Left forelimb (tissue), 1 donor: ENCODE data around the gene MC1R.
"Not testable (repeated sequence)": the region's sequence is repeated elsewhere in the genome, so short reads cannot be mapped to it uniquely, and the experiment has no call there.

ENCODE experiments used
- DNase-seq: peaks from one replicate; pipeline ENCODE4 v3.0.0-alpha.2; 2018; ENCODE audit warnings: low spot score

MC1R gene

DNA sequence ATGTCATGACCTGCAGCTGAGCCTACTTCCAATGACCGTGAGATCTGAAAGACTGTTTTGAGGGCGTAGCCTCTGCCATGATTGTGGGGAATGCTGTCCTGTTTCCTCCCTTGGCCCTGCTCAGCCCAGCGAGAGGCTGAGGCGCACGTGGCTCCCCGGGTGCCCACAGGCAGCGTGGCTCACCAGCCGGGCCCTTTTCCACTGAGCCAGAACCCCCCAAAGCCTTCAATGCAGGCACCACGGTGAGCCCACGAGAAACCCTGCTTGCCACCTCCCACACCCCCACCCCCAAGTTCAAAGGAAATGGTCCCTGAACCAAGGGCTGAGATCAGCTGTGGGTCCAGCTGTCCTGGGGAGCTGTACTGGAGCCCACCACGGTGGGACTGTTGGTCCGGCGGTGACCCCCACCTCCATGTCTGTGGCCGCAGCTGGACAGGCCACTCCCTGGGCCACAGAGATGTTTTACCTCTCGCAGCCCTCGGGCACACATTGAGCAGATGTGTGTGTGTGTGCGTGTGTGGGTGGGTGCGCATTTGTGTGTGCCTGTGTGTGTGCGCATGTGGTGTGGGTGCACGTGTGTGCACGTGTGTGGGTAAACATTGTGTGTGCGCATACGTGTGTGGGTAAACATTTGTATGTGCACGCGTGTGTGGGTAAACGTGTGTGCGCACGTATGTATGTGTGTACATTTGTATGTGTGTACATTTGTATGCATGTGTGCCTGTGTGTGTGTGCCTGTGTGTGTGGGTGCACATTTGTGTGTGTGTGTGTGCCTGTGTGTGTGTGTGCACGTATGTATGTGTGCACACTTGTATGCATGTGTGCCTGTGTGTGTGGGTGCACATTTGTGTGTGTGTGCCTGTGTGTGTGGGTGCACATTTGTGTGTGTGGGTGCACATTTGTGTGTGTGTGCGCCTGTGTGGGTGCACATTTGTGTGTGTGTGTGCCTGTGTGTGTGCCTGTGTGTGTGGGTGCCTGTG is 5.0 kb upstream of the MC1R start:
- no peak for DNase-seq

DNA sequence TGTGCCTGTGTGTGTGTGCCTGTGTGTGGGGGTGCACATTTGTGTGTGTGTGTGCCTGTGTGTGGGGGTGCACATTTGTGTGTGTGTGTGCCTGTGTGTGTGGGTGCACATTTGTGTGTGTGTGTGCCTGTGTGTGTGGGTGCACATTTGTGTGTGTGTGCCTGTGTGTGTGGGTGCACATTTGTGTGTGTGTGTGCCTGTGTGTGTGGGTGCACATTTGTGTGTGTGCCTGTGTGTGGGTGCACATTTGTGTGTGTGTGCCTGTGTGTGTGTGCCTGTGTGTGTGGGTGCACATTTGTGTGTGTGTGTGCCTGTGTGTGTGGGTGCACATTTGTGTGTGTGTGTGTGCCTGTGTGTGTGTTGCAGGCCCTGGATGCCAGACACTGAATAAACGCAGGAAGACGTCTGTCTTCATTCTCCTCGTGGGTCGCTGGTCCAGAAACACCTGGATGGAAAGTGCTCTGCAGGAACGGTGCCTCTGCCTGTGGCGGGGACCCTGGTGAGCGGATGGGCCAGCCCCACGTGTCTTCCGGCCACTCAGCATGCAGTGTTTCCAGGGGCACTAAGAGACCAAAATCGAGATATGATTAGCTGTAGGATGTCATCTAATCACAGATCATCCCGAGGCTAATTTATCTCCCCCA is 3.9 kb upstream of the MC1R start:
- DNase-seq: not testable (repeated sequence)

DNA sequence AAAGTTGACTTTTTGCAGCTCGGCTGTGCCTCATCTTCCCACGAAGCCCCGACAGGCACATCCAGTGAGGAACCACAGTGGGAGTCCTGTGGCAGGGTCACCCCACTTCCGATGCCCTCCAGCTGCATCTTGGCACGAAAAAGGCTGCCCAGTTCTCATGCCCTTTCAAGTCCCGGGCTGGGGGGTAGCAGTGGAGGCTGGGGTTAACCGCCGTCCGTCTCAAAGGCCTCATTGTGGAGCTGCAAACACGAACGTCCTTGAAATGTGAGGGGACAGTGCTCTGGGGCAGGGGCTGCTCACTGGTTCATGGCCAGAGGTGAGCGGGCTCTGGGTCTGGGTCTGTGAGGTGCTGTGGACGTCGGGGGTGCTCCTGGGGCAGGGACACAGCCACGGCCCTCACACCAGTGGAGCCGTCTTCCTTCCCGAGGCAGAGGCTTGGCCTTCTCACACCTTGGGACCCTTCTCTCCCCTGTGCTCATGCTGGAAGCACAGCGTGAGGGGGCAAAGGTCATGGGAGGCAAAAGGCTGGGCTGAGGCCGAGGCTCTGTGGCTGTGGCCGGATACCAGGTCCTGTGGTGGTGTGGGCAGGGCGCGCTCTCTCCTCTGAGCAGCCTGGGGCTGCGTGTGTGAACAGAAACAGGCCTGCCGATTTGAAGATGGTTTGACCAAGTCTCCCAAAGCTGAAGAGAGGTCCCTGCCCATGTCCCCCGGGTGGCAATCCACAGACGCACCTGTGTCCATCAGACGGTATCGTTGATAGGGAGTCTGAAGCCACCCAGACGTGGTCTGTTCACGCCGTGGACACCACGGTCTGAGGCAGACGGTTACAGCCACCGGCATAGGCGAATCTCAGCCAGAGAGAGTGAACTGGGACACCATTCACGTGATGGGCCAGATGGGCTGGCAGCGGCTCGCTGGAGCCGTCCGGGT is 3.1 kb upstream of the MC1R start:
- no peak for DNase-seq

DNA sequence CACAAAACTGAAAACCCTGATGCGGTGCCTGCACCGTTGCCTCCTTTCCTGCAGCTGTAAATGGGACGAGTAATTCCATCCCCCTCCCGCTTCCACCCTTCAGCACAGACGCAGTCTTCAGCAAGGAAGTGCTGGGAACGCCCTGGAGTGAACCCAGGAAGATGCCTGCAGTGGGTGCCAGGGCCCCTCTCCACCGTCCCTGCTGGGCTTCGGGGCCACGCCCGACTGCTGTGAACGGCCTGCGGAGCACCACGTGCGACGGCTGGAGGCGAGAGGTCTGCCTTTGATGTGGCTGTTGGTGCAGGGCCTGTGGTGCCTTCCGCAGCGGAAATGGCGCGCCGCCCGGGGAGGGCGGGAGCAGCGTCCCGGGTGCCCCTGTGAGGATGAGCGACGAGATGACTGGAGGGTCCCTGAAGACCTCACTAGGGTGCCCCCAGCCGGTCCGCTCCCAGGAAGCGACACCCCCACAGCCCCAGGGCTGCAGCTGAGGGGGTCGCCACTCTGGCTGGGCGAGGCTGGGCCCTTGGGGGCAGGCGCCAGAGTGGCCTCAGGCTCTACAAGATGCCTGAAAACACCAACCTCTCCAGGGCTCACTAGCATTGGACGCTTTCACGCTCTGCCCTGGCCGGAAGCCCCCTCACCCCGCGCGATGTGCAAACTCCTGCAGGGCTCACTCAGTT is 749 bp upstream of the MC1R start:
- no peak for DNase-seq

DNA sequence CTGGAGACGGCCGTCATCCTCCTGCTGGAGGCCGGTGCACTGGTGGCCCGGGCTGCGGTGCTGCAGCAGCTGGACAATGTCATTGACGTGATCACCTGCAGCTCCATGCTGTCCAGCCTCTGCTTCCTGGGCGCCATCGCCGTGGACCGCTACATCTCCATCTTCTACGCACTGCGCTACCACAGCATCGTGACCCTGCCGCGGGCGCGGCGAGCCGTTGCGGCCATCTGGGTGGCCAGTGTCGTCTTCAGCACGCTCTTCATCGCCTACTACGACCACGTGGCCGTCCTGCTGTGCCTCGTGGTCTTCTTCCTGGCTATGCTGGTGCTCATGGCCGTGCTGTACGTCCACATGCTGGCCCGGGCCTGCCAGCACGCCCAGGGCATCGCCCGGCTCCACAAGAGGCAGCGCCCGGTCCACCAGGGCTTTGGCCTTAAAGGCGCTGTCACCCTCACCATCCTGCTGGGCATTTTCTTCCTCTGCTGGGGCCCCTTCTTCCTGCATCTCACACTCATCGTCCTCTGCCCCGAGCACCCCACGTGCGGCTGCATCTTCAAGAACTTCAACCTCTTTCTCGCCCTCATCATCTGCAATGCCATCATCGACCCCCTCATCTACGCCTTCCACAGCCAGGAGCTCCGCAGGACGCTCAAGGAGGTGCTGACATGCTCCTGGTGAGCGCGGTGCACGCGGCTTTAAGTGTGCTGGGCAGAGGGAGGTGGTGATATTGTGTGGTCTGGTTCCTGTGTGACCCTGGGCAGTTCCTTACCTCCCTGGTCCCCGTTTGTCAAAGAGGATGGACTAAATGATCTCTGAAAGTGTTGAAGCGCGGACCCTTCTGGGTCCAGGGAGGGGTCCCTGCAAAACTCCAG is 1.1 kb downstream of the MC1R start:
- no peak for DNase-seq

DNA sequence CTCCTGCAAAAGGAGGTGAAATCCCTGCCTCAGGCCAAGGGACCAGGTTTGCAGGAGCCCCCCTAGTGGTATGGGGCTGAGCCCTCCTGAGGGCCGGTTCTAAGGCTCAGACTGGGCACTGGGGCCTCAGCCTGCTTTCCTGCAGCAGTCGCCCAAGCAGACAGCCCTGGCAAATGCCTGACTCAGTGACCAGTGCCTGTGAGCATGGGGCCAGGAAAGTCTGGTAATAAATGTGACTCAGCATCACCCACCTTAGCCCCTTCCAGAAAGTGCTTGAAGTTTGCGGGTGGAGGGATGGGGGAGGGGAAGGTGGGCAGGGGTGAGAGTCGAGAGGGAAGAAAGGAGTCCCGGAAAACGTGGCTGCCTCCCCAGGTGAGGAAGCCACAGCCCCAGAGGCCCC is 2.1 kb downstream of the MC1R start:
- DNase-seq: no peak

DNA sequence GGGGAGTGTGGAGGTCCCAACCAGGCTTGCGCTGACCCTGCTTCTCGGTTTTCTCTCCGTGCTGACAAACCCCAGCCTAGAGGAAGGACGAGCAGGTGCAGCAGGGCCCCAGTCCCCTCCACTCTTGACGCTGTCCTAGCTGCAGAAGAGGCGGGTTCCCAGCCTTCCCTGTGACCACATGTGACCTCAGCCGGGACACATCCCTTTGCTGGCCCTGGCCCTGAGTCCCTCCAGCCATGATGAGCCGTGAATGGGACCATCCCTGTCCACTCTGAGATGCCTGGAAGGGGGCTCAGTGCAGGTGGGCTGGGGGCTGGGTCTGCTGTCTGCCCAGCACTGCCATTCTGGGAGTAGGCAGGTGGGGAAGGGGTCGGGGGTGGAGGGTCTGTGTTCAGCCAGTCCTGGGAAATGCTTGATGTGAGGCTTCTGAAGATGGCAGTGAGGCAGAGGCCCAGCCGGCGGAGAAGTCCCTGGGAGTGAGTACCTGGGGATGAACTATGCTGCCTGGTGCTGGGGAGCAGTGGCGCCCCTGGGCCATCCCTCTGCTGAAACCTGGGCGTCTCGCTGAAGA is 2.6 kb downstream of the MC1R start:
- DNase-seq: no peak

DNA sequence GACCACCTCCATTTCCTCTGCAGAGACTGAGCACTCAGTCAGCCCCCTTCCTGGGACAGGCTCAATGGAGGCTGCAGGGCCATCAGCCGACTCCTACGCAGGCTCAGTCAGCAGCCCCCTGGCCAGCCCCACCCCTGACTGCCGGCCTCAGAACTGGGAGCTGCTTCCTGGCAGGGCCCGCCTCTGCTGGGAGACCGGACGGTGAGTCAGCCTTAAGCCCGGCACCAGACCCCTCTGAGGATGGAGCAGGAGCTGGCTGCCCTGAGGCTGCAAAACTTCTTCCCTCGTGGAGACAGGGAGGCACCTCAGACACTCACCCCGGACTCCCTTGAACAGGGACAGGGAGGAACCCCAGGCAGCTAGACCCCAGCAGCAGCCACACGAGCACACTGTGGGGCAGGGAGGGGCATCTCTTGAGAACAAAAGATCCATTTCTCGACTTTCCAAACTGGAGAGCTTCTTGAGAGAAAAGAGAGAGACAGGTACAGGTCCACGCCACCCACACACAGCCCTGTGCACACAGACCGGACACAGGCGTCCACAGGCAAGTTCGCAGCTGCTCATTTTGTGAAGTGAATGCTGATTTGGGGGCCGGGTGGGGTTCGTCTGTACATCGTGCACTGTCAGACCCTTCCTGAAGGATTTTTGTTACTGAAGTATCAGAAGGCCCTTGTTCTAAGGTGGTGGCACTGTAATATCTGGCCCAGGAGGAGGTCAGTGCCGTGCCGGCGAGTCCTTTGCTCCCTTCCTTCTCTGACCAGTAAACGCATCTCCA is 3.2 kb downstream of the MC1R start:
- DNase-seq: peak; percentile 84

DNA sequence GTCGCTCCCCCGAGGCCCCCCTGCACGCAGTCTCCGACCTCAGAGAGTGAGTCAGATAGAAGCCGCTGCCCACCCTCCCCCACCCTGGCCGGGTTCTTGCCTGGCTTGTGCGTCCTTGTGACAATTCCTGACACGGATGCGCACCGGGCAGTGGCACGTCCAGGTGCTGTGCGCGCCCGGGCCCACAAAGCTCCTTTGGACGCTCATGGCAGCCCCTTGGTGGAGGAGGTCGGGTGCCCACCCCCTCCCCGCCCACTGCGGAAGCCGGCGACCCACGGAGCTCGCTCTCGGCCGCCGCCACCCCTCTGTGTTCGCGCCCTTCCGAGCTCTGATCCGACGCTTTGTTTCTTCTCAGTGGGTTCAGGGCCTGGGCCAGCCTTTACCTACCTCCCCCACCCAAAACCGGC is 3.8 kb downstream of the MC1R start:
- no peak for DNase-seq

DNA sequence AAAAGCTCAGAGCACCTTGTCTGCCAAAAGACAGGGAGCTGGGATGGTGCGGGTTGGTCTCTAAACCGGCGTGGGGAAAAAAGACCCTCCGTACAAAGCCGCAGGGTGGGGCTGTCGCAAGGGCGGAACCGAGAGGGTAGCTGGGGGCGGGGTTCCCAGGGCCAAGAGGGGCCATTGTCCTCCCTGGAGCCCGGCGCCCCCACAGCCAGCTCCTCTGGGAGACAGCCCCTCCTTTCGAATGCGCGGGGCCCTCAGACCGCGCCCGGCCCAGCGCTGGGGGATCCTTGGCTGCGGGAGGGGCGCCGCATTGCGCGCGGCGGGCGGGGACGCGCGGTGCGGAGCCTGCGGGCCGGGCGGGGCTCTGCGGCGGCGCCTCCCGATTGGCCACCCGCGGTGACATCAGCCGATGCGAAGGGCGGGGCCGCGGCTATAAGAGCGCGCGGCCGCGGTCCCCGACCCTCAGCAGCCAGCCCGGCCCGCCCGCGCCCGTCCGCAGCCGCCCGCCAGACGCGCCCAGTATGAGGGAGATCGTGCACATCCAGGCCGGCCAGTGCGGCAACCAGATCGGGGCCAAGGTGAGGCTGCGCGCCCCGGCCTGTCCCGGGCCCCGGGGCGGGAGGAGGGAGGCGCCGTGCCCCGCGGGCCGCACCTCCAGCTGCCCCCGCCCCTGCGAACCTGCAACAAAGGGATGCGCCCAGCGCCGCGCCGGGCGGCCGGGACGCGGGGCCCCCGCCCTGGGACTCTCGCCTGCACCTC is 4.4 kb downstream of the MC1R start, which contains the start of gene TUBB3:
TSS of gene TUBB3 (plus strand) at position 459 of the 756 bp plus-strand sequence. CDS start at position 519, 60 bp downstream.
- peak; percentile 81 for DNase-seq

DNA sequence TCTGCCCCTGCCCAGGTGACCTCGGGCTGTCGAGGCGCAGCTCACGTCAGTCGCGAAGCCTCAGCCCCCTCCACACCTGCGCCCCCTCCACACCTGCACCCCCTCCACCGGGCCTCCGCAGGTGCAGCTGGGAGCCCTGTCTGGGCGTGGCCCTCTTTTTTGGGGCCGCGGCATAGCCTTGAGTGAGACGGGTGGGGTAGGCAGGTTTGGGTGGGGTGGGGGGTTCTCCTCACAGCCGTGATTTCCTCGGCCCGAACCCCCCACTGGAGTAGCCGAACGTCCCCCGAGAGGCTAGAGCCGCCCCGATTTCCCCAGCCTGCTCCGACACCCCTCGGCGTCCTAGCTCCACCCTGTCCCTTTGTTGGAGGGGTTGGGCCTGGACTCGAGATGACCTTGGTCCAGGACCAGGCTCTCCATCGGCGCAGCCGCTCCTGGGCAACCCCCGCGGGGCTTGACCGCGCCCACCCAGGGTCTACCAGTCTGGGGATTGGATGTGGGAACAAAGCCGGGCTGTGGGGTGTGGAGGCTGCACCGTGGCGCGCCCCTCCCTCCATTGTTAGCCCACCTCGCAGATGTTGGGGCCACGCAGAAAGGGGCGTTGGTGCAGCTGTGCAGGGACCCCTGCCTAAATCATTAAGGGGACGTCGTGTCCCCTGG is 5.1 kb downstream of the MC1R start:
- DNase-seq: no peak

DNA sequence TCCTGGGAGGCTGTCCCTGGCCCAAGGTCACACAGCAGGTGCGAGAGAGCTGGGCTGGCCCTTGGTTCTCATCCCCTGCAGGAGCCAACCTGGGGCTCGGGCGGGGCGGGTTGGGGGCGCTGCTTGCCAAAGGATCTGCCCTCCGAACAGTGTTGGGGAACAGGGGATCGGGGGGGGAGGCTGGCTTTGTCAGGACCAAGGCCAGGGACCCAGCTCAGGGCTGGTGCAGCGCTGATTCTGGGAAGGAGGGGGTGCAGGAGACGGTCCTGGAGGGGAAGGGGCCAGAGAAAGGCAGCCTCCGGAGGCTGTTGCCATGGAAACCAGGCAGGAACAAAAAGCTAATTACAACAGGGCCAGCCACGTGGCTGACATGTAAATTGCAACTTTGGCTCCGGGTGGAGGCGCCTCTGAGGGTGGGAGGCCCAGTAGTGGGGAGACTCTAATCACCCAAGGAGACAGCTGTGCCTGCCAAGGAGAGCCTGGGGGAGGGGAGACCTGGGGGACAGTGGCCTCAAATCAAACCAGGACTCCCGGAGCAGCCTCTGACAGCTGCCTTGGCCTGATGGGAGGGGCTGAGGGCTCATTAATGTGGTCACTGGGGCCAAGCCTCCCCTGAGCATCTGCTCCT is 5.7 kb downstream of the MC1R start:
- DNase-seq: no peak

DNA sequence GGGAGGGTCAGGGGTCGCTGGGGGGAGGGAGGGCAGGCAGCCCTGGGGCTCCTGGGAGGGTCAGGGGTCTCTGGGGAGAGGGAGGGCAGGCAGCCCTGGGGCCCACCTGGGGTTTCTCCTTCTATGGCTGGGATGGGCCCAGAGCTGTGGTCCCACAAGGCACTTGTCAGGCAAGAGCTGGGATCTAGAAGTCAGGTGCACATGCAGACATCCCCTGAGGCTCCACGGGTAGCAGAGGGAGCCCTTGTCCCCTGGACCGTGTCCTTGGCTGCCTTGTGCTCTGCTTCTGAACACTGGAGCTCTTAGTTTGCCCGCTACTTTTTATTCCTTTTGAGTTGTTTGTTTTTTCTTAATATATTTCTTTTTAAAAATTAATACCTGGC is 6.3 kb downstream of the MC1R start:
- DNase-seq: no peak

DNA sequence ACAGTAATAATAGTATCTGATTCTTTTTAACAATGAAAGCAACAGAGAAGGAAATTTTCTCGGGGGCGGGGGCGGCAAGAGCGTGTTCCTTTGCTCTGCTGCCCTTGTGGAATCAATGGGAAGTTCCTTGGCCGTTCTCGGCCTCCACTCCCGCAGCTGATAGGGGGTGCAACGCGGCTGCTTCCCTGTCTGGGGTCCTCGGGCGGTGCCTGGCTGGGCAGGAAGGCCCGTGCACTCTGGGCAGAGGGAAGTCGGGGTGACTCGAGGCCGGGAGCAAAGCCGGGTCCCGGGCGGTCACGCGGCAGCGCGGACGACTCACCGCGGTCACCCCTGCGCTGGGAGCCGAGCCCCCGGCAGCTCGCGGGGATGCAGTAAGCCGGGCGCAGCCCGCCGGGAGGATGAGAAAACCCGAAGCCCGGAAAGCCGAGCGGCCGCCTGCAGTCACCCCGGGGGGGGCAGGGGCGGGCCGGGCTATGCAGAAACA is 7.0 kb downstream of the MC1R start:
- DNase-seq: no peak

DNA sequence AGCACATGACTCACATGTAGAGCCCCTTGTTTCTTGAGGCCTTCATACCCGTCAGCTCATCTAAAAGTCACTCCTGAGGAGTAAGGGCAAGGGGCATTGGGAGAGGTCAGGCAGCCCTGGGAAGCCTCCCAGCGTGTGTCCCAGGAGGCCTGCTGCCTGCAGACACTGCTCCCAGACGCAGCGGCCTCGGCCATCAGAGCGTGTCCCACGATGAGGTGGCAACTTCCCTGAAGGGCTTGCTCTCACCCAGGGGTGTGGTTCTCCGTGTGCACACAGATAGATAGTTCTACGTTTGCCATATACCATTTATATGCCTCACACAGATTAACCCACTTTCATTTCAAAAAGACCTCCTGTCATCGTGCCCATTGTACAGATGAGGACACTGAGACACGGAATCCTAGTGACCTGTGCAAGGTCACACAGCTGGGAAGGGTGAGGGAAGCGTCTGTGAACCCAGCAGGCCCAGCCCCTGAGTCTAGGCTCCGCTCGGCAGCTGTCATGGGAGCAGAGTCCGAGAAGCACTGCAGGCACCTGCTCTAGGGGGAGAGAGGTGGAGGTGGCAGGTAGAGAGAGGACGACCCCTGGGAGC is 12.7 kb downstream of the MC1R start:
- no peak for DNase-seq

DNA sequence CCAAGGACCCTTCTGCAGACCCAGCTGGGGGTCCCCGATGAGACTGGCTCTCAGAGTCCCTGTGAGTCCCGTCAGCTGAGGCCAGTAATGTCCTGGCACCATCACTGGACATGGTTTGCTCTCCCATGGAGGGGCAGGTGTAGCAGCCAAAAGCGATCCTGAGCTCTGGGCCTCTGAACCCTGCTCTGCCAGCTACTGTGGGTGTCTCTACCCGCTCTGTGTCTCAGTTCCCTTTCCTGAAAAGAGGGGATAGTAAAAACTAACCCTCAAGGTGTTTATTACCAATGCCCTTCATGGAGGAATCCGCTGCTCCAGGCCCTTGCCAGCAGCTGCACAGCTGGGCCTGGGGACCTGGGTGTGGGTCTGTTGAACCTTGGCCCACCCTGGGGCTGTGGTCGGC is 13.3 kb downstream of the MC1R start:
- DNase-seq: no peak

DNA sequence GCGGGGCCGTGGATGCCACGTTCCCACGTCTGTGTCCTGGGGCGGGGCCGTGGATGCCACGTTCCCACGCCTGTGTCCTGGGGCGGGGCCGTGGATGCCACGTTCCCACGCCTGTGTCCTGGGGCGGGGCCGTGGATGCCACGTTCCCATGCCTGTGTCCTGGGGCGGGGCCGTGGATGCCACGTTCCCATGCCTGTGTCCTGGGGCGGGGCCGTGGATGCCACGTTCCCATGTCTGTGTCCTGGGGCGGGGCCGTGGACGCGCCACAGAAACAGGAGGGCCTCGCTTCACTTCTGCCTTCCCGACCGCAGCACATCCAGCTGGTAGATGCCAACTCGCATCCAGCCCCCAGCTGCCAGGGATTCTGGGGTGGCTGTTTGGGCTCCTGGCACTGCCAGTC is 15.4 kb downstream of the MC1R start:
- DNase-seq: not testable (repeated sequence)
